Right atrium auricular region (tissue), 2 donors: ENCODE results near the gene ZFR2. TPM values are rescaled to one million over a fixed set of nuclear protein-coding genes. Genes with fewer than 3 reads are reported as not detected.
"Not testable (repeated sequence)": the region's sequence is repeated elsewhere in the genome, so short reads cannot be mapped to it uniquely, and the experiment has no call there.

Source experiments
- DNase-seq: peaks from one replicate; pipeline ENCODE4 v3.0.0-alpha.2; 2019; ENCODE audit warnings: low spot score
- H3K27ac ChIP-seq, 2 donors: fragments of 200-600 bp; sonication (generic); 1 replicate in 1 of 2; 2 replicates in 1 of 2; pipeline ENCODE4 v1.5.1; 2016 to 2019
- H3K27me3 ChIP-seq, 2 donors: fragments of 200-600 bp; sonication (generic); one replicate each; pipeline versions ENCODE4 v1.5.1 to v1.6.0; 2017 to 2019
- H3K36me3 ChIP-seq: fragments of 200-600 bp; sonication (generic); one replicate; pipeline ENCODE4 v1.5.1; 2016
- H3K4me1 ChIP-seq, 2 donors: fragments of 200-600 bp; sonication (generic); one replicate each; pipeline versions ENCODE4 v1.5.1 to v1.6.0; 2017 to 2019
- H3K4me3 ChIP-seq, 2 donors: fragments of 200-600 bp; sonication (generic); 1 replicate in 1 of 2; 2 replicates in 1 of 2; pipeline ENCODE4 v1.5.1; 2017 to 2019; ENCODE audit warnings: mild to moderate bottlenecking in 1 of 2, moderate library complexity in 1 of 2
- H3K9me3 ChIP-seq, 2 donors: fragments of 200-600 bp; sonication (generic); one replicate each; pipeline ENCODE4 v1.5.1; 2019
- CTCF ChIP-seq, 2 donors: fragments of 200-600 bp; sonication (generic); IDR thresholded peaks; one replicate each; pipeline ENCODE4 v1.5.1; 2019; ENCODE audit warnings: antibody characterized with exemption in 2 of 2
- total RNA-seq, 2 donors: library from RNA; depleted of rRNA; stranded (reverse); fragments of >200 nt; gene quantifications; one replicate each; pipeline ENCODE4 v1.1.0, GENCODE V29; 2016

The ZFR2 gene
- total RNA-seq, 2 donors from 2014 or later = not detected

GRCh38 chr19:3881272-3882040 is 12.6 kb upstream of the ZFR2 start:
- Histone ChIP-seq H3K4me3 (no peak overlapping the region), H3K27me3 (peaks cover 10 to 26% of the 10 kb centered on the region in 2 donors), H3K36me3 (no peaks in the 10 kb centered on the region), H3K27ac (no peak overlapping the region), H3K9me3 (no peaks in the 10 kb centered on the region), H3K4me1 (peaks cover 0 to 9% of the 10 kb centered on the region in 2 donors)
- TF ChIP-seq CTCF (IDR thresholded peaks at IDR 0.05) = no peak
- DNase-seq = no peak

GRCh38 chr19:3880471-3881271 is 11.8 kb upstream of the ZFR2 start, which contains the start of gene ATCAY:
Gene ATCAY, plus strand, starts transcription at chr19:3880685. Its CDS starts 5,083 bp downstream, at chr19:3885768.
- H3K4me1 ChIP-seq = peaks cover 0 to 9% of the 10 kb centered on the region in 2 donors
- no peaks in the 10 kb centered on the region for H3K9me3 ChIP-seq
- TF ChIP-seq CTCF (IDR thresholded peaks at IDR 0.05) = no peak
- peaks cover 10 to 26% of the 10 kb centered on the region in 2 donors for H3K27me3 ChIP-seq
- no peak for DNase-seq
- no peak within 1 kb of the TSS for H3K4me3 ChIP-seq
- H3K36me3 ChIP-seq = no peaks in the 10 kb centered on the region
- no peak within 1 kb of the TSS for H3K27ac ChIP-seq

- H3K4me3 ChIP-seq = no peak overlapping the region
- no peaks in the 10 kb centered on the region for H3K36me3 ChIP-seq
- H3K27ac ChIP-seq = no peak overlapping the region
- peaks cover 0 to 9% of the 10 kb centered on the region in 2 donors for H3K4me1 ChIP-seq
- peaks cover 10 to 26% of the 10 kb centered on the region in 2 donors for H3K27me3 ChIP-seq
- TF ChIP-seq CTCF (IDR thresholded peaks at IDR 0.05) = no peak
- DNase-seq = no peak
- H3K9me3 ChIP-seq = no peaks in the 10 kb centered on the region
Measured at GRCh38 chr19:3879656-3880055, 10.8 kb upstream of the ZFR2 start.

- H3K36me3 ChIP-seq, H3K27ac ChIP-seq, H3K4me3 ChIP-seq, H3K4me1 ChIP-seq, H3K9me3 ChIP-seq, H3K27me3 ChIP-seq, DNase-seq: not testable (repeated sequence)
Measured at GRCh38 chr19:3874695-3875094, 5.9 kb upstream of the ZFR2 start.

- Histone ChIP-seq H3K36me3 (no peaks in the 10 kb centered on the region), H3K4me3 (no peak overlapping the region), H3K9me3 (peaks cover 0 to 6% of the 10 kb centered on the region in 2 donors), H3K4me1 (peaks cover 0 to 7% of the 10 kb centered on the region in 2 donors), H3K27me3 (peaks cover 15 to 16% of the 10 kb centered on the region in 2 donors), H3K27ac (no peak overlapping the region)
- DNase-seq = no peak
- TF ChIP-seq CTCF (IDR thresholded peaks at IDR 0.05) = no peak
Measured at GRCh38 chr19:3873151-3873550, 4.3 kb upstream of the ZFR2 start.
